Neural cell (in vitro differentiated cells): Measurements from ENCODE around the gene COL17A1. TPM values are rescaled to one million over a fixed set of nuclear protein-coding genes. Genes with fewer than 3 reads are reported as not detected.

Experiments used
- H2AFZ ChIP-seq: fragments of 200-600, 300-800 bp; sonication (generic), shearing (Covaris generic); 2 replicates; pipeline ENCODE4 v1.6.0; 2014; ENCODE audit warnings: low read depth, mild to moderate bottlenecking, antibody characterized with exemption, low read length, moderate library complexity
- H3F3A ChIP-seq: fragments of 200-600 bp; shearing (Covaris generic); 2 replicates; pipeline ENCODE4 v1.6.1; 2016; ENCODE audit warnings: mild to moderate bottlenecking, moderate library complexity, mixed read lengths, antibody characterized with exemption, low read length; ENCODE audit not compliant: insufficient read depth, poor library complexity, severe bottlenecking
- H3K27ac ChIP-seq: fragments of 200-600, 300-800 bp; sonication (generic), shearing (Covaris generic); 2 replicates; pipeline ENCODE4 v1.5.1; 2014; ENCODE audit warnings: mild to moderate bottlenecking, low read length, moderate library complexity
- H3K27me3 ChIP-seq: fragments of 300-800, 200-600 bp; sonication (generic), shearing (Covaris generic); 2 replicates; pipeline ENCODE4 v1.6.0; 2014; ENCODE audit warnings: mild to moderate bottlenecking, low read depth, low read length, moderate library complexity; ENCODE audit not compliant: insufficient read depth
- H3K36me3 ChIP-seq: fragments of 300-800, 200-600 bp; sonication (generic), shearing (Covaris generic); 2 replicates; pipeline ENCODE4 v1.5.1; 2014; ENCODE audit warnings: mild to moderate bottlenecking, antibody characterized with exemption, low read length, moderate library complexity; ENCODE audit not compliant: insufficient read depth
- H3K4me2 ChIP-seq: fragments of 300-800, 200-600 bp; sonication (generic), shearing (Covaris generic); 2 replicates; pipeline ENCODE4 v1.6.0; 2014; ENCODE audit warnings: mild to moderate bottlenecking, low read length
- H3K4me3 ChIP-seq: fragments of 300-800, 200-600 bp; sonication (generic), shearing (Covaris generic); 2 replicates; pipeline ENCODE4 v1.5.1; 2014; ENCODE audit warnings: mild to moderate bottlenecking, low read length, moderate library complexity
- H3K79me2 ChIP-seq: fragments of 200-600 bp; shearing (Covaris generic); replicated peaks from 2 replicates; pipeline ENCODE4 v1.6.0; 2014; ENCODE audit warnings: mild to moderate bottlenecking, low read length, moderate library complexity; ENCODE audit not compliant: insufficient read depth
- H3K9ac ChIP-seq: fragments of 300-800, 200-600 bp; sonication (generic), shearing (Covaris generic); 2 replicates; pipeline ENCODE4 v1.6.1; 2016; ENCODE audit warnings: mild to moderate bottlenecking, low read length, mixed read lengths
- H3K9me2 ChIP-seq: fragments of 200-600 bp; shearing (Covaris generic); 2 replicates; pipeline ENCODE4 v1.6.1; 2016; ENCODE audit warnings: mild to moderate bottlenecking, low read length, mixed read lengths; ENCODE audit not compliant: insufficient read depth
- H3K9me3 ChIP-seq: fragments of 200-600, 300-800 bp; sonication (generic), shearing (Covaris generic); 2 replicates; pipeline ENCODE4 v1.6.1; 2016; ENCODE audit warnings: mild to moderate bottlenecking, mixed run types, low read length, moderate library complexity, mixed read lengths
- H4K20me1 ChIP-seq: fragments of 200-600 bp; shearing (Covaris generic); 2 replicates; pipeline ENCODE4 v1.6.1; 2016; ENCODE audit warnings: mild to moderate bottlenecking, mixed run types; ENCODE audit not compliant: insufficient read depth
- EP300 ChIP-seq: fragments of 450-650 bp; conservative IDR thresholded peaks from 2 replicates; pipeline ENCODE4 v1.6.1; 2014; ENCODE audit warnings: antibody characterized with exemption, mild to moderate bottlenecking, moderate library complexity; ENCODE audit not compliant: poor library complexity, severe bottlenecking
- EZH2 ChIP-seq: fragments of 200-600, 300-800 bp; shearing (Covaris generic), sonication (generic); IDR thresholded peaks from 2 replicates; pipeline ENCODE4 v1.6.1; 2014; ENCODE audit warnings: antibody characterized with exemption, low read length, borderline replicate concordance, mild to moderate bottlenecking; ENCODE audit not compliant: insufficient read depth, poor library complexity, severe bottlenecking
- MXI1 ChIP-seq: fragments of 450-650 bp; conservative IDR thresholded peaks from 2 replicates; pipeline ENCODE4 v1.6.1; 2014; ENCODE audit warnings: antibody characterized with exemption, mild to moderate bottlenecking; ENCODE audit not compliant: poor library complexity, severe bottlenecking
- POLR2AphosphoS5 ChIP-seq: IDR thresholded peaks from 2 replicates; pipeline ENCODE4 v1.6.1; 2012
- RAD21 ChIP-seq: fragments of 450-650 bp; conservative IDR thresholded peaks from 2 replicates; pipeline ENCODE4 v1.6.1; 2014; ENCODE audit warnings: antibody characterized with exemption, mild to moderate bottlenecking, moderate library complexity
- REST ChIP-seq: IDR thresholded peaks from 2 replicates; pipeline ENCODE4 v1.6.1; 2012; ENCODE audit warnings: borderline replicate concordance
- SMC3 ChIP-seq: fragments of 450-650 bp; conservative IDR thresholded peaks from 2 replicates; pipeline ENCODE4 v1.6.1; 2014; ENCODE audit warnings: antibody characterized with exemption, mild to moderate bottlenecking, moderate library complexity; ENCODE audit not compliant: poor library complexity
- TAF1 ChIP-seq: IDR thresholded peaks from 2 replicates; pipeline ENCODE4 v1.6.1; 2012; ENCODE audit warnings: low read depth
- polyA plus RNA-seq: library from polyadenylated mRNA; depleted of rRNA; stranded (reverse); fragments of >200 nt; gene quantifications from 2 replicates; pipeline ENCODE4 v1.2.3, GENCODE V29; 2014
- TF ChIP-seq, protein P1 (sequence below): fragments of 450-650 bp; IDR thresholded peaks from 2 replicates; pipeline ENCODE4 v1.5.1; 2014; ENCODE audit warnings: antibody characterized with exemption, mild to moderate bottlenecking, moderate library complexity; ENCODE audit not compliant: poor library complexity, severe bottlenecking

COL17A1 gene
- polyA plus RNA-seq, 1 donor from 2014 or later, result not detected

GRCh38 chr10:104081998-104082397 lies 3.7 kb downstream of the COL17A1 start:
- Histone ChIP-seq H3K9me3 (no peaks in the 10 kb centered on the region), H3K27ac (no peak overlapping the region), H4K20me1 (no peaks in the 10 kb centered on the region), H3K9me2 (no peaks in the 10 kb centered on the region), H3K4me3 (no peak overlapping the region), H3K9ac (no peak overlapping the region), H3K27me3 (no peaks in the 10 kb centered on the region), H2AFZ (no peak overlapping the region), H3K36me3 (no peaks in the 10 kb centered on the region), H3K79me2 (no peaks in the 10 kb centered on the region), H3F3A (no peaks in the 10 kb centered on the region), H3K4me2 (no peak overlapping the region)
- TF ChIP-seq POLR2AphosphoS5 (no peak), EP300 (no peak), SMC3 (no peak), TAF1 (no peak), EZH2 (no peak), REST (no peak), MXI1 (no peak), RAD21 (no peak)
- TF ChIP-seq, protein P1, sequence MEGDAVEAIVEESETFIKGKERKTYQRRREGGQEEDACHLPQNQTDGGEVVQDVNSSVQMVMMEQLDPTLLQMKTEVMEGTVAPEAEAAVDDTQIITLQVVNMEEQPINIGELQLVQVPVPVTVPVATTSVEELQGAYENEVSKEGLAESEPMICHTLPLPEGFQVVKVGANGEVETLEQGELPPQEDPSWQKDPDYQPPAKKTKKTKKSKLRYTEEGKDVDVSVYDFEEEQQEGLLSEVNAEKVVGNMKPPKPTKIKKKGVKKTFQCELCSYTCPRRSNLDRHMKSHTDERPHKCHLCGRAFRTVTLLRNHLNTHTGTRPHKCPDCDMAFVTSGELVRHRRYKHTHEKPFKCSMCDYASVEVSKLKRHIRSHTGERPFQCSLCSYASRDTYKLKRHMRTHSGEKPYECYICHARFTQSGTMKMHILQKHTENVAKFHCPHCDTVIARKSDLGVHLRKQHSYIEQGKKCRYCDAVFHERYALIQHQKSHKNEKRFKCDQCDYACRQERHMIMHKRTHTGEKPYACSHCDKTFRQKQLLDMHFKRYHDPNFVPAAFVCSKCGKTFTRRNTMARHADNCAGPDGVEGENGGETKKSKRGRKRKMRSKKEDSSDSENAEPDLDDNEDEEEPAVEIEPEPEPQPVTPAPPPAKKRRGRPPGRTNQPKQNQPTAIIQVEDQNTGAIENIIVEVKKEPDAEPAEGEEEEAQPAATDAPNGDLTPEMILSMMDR, result no peak

- no peak overlapping the region for H3K4me2 ChIP-seq
- TF ChIP-seq POLR2AphosphoS5 (no peak), EP300 (no peak), RAD21 (no peak), REST (no peak), MXI1 (no peak), TAF1 (no peak), SMC3 (no peak), EZH2 (no peak)
- TF ChIP-seq, protein P1, result no peak
- no peak overlapping the region for H3K27ac ChIP-seq
- no peak overlapping the region for H3K9ac ChIP-seq
- no peaks in the 10 kb centered on the region for H3K9me2 ChIP-seq
- no peaks in the 10 kb centered on the region for H3K79me2 ChIP-seq
- H2AFZ ChIP-seq, result no peak overlapping the region
- no peaks in the 10 kb centered on the region for H3K9me3 ChIP-seq
- no peaks in the 10 kb centered on the region for H4K20me1 ChIP-seq
- no peaks in the 10 kb centered on the region for H3K27me3 ChIP-seq
- H3K36me3 ChIP-seq, result no peaks in the 10 kb centered on the region
- H3F3A ChIP-seq, result no peaks in the 10 kb centered on the region
- H3K4me3 ChIP-seq, result no peak overlapping the region
Observed at GRCh38 chr10:104080762-104081161, 4.9 kb downstream of the COL17A1 start.
